ENCODE data around the gene GLS. TPM values are rescaled to one million over a fixed set of nuclear protein-coding genes. Genes with fewer than 3 reads are reported as not detected.
"Not testable (repeated sequence)": the region's sequence is repeated elsewhere in the genome, so short reads cannot be mapped to it uniquely, and the experiment has no call there.

The GLS gene
- total and polyA plus RNA-seq, 2 donors (not counting 3 experiments of a cell fraction or from before 2014, with no cell fraction given) = 49.0 to 183 TPM

GRCh38 chr2:190869721-190870120 lies 10.9 kb upstream of the GLS start:
- intact Hi-C loops (cut with micrococcal nuclease) = no loop called here
- POLR2A ChIA-PET = no interaction called here
- dilution Hi-C loops (cut with MboI; ENCODE audit: extremely low pct_ligation_motif_present, low sequenced_read_pairs) = no loop called here
- DNase-seq (ENCODE audit: low read depth, low spot score) (no peak), FAIRE-seq (no peak)
- H3K36me3 ChIP-seq (ENCODE audit: control insufficient read depth in 2 of 2, extremely low read depth in 1 of 2, insufficient read depth in 2 of 2, low read length in 2 of 2) = no peaks in the 10 kb centered on the region
- no TSS peak for BruUV-seq (replicated peaks)
- no peaks in the 10 kb centered on the region for H3K9me3 ChIP-seq (replicated peaks; ENCODE audit: control insufficient read depth, insufficient read depth, low read length)
- no peaks in the 10 kb centered on the region for H3K9me1 ChIP-seq (replicated peaks; ENCODE audit: control insufficient read depth, extremely low read depth, insufficient read depth, low read length)
- no peak overlapping the region for H3K4me2 ChIP-seq (ENCODE audit: insufficient read depth, low read length)
- H4K20me1 ChIP-seq (replicated peaks; ENCODE audit: control insufficient read depth, extremely low read depth, insufficient read depth, low read length) = no peaks in the 10 kb centered on the region
- H3K27me3 ChIP-seq (ENCODE audit: control insufficient read depth in 2 of 2, insufficient read depth in 2 of 2, low read length in 2 of 2) = peaks cover 0 to 3% of the 10 kb centered on the region in 2 experiments
- no peak overlapping the region for H3K27ac ChIP-seq (ENCODE audit: insufficient read depth, low read depth, low read length)
- no peak overlapping the region for H3K4me3 ChIP-seq (replicated peaks in 1 of 3; ENCODE audit: insufficient read depth in 1 of 3, low read depth in 1 of 3, low read length in 3 of 3)
- H3K4me1 ChIP-seq (ENCODE audit: control insufficient read depth, extremely low read depth, insufficient read depth, low read length) = no peaks in the 10 kb centered on the region
- no peaks in the 10 kb centered on the region for H3K79me2 ChIP-seq (ENCODE audit: control insufficient read depth, insufficient read depth, low read length)
- no peak overlapping the region for H2AFZ ChIP-seq (ENCODE audit: low read depth, low read length)
- no peak for TF ChIP-seq FOS (IDR thresholded peaks at IDR 0.05; ENCODE audit: borderline replicate concordance, insufficient read depth, low read length)
- H3K9ac ChIP-seq (replicated peaks; ENCODE audit: extremely low read depth, insufficient read depth, low read length) = no peak overlapping the region
- CTCF ChIA-PET = no interaction called here

- H3K4me3 ChIP-seq (replicated peaks in 1 of 3; ENCODE audit: insufficient read depth in 1 of 3, low read depth in 1 of 3, low read length in 3 of 3); FAIRE-seq; H3K9ac ChIP-seq (replicated peaks; ENCODE audit: extremely low read depth, insufficient read depth, low read length); H3K36me3 ChIP-seq (ENCODE audit: control insufficient read depth in 2 of 2, extremely low read depth in 1 of 2, insufficient read depth in 2 of 2, low read length in 2 of 2); H3K9me3 ChIP-seq (replicated peaks; ENCODE audit: control insufficient read depth, insufficient read depth, low read length); H3K27ac ChIP-seq (ENCODE audit: insufficient read depth, low read depth, low read length); BruUV-seq (replicated peaks); H3K4me1 ChIP-seq (ENCODE audit: control insufficient read depth, extremely low read depth, insufficient read depth, low read length); H3K9me1 ChIP-seq (replicated peaks; ENCODE audit: control insufficient read depth, extremely low read depth, insufficient read depth, low read length); H3K4me2 ChIP-seq (ENCODE audit: insufficient read depth, low read length); H2AFZ ChIP-seq (ENCODE audit: low read depth, low read length); H3K79me2 ChIP-seq (ENCODE audit: control insufficient read depth, insufficient read depth, low read length); H4K20me1 ChIP-seq (replicated peaks; ENCODE audit: control insufficient read depth, extremely low read depth, insufficient read depth, low read length); POLR2A ChIA-PET; CTCF ChIA-PET; H3K27me3 ChIP-seq (ENCODE audit: control insufficient read depth in 2 of 2, insufficient read depth in 2 of 2, low read length in 2 of 2); dilution Hi-C loops (cut with MboI; ENCODE audit: extremely low pct_ligation_motif_present, low sequenced_read_pairs); DNase-seq (ENCODE audit: low read depth, low spot score); intact Hi-C loops (cut with micrococcal nuclease): not testable (repeated sequence)
Measured at GRCh38 chr2:190873451-190873850, 7.2 kb upstream of the GLS start.

Data from endothelial cell of umbilical vein (primary cell).